Superior temporal gyrus (tissue), 1 donor: ENCODE data around the gene CNKSR3.

Experiments used
- DNase-seq: peaks from one replicate; pipeline ENCODE4 v3.0.0-alpha.2; 2016; ENCODE audit errors: extremely low spot score

Gene CNKSR3

DNA sequence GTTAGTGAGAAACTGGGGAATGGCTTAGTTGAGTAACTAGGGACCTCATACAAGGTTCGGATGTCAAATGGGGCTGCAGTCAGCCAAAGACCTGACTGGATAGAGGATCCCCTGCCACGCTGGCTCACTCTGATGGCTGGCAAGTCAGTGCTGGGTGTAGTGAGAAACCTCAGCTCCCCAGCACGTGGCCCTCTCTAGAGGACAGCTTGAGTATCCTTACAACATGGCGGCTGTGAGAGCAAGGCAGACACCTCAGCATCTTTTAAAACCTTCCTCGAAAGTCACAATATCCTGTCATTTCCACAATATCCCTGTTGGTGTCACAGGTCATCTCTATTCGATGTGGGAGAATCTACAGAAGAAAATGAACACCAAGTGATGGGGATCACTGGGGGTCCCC, 127.2 kb downstream of the CNKSR3 start:
- no peak for DNase-seq

GRCh38 chr6:154382740-154383139, 127.7 kb downstream of the CNKSR3 start:
- no peak for DNase-seq

DNA sequence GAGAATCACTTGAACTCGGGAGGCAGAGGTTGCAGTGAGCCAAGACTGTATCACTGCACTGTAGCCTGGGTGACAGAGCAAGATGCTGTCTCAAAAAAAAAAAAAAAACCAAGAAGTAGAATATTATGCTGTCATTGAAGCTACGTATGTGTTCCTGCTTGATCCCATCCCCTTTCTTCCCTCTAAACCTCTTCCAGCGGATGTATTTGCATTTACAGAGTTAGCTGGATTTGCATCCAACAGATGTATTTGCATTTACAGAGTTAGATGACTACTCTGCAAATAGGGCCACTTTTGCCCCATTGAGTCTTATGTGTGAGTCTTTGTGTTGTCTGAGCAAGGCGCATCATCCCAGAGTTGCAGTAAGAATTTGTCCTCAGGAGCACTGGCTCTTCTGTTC, 128.9 kb downstream of the CNKSR3 start:
- DNase-seq = no peak

DNA sequence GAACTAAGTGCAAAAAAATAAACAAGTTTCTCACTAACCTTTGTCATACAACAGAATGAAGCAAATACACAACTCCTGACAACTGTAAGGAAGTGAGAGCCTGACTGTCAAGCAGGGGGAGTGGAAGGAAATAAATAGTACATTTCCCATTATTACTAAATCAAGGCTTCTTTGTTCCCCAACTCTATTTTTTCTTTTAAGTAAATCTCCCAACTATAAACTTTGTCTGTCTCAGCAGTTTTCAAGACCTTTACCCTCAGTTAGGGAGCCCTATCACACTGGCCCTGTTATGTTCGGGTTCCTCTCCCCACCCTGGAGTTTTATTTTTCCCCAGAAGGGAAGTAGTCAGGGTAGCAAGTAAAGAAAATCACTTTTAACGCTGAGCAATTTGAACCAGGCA, 129.7 kb downstream of the CNKSR3 start:
- no peak for DNase-seq

- no peak for DNase-seq
Observed at GRCh38 chr6:154379585-154379984, 130.9 kb downstream of the CNKSR3 start.

DNA sequence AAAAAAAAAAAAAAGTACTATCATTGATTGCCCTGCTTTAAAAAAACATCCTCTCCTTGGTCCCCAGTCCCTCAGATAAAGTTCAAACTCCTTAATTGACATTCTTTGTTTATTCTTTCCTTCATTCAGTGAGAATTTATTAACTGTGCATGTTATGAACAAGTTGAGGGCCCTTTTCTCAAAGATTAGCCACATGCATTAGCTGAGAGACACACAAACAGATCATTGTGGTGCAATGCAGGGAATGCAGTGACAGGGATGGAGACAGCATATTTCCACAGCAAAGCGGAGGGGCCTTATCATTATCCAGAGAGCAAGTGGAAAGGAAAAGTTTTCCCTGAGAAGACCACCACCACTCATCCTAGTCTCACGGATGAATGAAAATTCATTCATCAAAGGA, 132.0 kb downstream of the CNKSR3 start:
- no peak for DNase-seq

DNA sequence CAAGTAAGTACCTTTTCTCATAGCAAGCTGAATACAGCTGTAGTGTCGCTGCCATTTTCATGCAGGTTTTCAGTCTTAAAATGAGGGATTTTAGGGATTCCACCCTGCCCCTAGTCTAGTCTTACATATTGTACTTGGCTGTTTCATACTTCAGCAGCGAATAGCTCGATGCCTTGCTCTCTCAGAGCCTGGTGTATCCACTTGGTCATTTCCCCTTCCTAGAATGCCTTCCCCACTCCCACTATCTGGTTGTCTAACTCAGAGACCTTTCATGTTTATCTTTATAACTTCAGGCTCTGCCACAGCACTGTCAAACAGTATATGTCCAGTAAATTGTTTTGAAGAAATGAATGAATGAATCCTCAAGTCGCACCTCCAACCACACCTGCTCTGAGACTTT, 132.8 kb downstream of the CNKSR3 start:
- no peak for DNase-seq

DNA sequence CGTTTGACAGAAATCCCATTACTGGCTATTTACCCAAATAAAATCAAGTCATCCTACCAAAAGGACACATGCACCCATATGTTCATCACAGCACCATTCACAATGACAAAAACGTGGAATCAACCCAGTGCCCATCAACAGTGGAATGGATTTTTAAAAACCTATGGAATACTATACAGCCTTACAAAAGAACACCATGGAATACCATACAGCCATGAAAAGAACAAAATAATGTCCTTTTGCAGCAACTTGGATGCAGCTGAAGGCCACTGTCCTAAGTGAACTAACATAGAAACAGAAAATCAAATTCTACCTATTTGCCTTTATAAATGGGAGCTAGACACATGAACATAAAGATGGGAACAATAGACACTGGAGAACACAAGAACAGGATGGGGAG, 136.5 kb downstream of the CNKSR3 start:
- no peak for DNase-seq

GRCh38 chr6:154371281-154371680, 139.2 kb downstream of the CNKSR3 start:
- no peak for DNase-seq

DNA sequence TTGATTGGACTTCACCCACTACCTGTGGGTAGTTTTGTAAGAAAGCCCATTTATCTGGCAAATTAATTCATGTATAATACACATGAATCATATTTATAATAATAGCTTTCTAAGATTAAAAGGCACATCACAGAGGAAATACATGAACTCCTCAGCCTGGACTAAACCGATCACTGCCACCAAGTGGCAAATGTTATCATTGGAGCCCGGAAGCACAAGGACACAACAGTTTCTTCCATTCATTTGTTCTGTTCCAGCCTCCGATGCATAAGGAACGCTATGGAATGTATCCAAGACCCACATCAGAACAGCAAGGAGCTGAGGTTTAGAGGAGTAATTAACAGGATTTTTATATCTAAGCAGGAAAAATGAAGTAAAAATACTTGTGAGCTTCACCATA, 139.9 kb downstream of the CNKSR3 start:
- peak; percentile 77 for DNase-seq

DNA sequence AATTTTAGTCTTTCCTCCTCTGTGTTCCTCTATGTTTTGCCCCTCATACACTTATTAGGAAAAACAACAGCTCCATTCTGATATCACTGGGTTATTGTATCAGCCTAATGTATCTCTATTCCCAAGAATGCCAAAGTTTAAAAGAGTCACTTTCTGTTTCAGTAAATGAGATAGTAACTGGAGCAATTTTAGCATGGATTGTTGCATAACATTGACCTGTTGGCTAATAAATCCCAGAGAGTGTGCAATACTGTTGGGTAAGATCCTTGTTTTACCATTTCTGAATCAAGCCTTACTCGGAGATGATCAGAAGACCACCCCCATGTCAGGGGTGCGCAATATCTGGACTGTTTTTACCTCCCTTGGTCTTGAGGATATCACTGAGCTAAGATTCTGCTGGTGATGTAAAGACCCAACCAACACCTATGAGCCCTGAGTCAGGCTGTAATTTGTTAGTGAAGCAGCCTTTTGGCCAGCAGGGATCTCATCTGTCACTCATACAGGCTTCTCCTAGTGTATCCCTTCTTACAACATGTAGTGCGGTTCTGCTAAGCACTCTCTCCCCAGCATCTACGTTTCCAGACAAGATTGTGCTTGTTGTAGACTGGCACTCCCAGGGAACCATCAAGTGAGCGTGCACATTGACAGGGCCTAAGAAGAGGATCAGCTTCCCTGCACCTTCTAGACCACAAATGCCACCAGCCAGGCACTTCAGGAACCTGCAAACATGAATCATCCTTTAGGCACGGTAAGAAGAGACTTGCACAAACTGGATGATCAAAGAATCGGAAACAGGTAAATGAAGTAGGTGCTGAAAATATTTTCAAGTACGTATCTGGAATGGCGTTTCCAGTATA, 142.4 kb downstream of the CNKSR3 start:
- no peak for DNase-seq

DNA sequence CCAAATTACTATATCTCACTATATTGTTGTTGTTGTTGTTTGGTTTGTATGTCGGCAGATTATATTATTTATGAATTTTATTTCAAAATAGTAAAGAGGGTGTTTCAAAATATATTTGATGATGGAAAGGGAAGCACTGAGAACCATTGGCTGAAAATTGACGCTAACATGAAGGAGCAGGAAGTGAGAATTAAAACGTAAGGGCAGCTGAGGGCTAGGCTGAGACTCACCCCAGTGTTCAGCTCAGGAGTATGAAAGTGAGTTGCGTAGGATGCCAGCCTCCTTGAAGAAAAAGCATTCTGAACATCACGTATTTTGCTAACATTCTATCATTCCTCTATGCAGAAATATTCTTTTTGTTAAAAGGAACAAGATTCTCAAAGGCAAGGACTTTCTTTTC, 143.1 kb downstream of the CNKSR3 start:
- no peak for DNase-seq

- DNase-seq = no peak
Observed at GRCh38 chr6:154363821-154364220, 146.7 kb downstream of the CNKSR3 start.

- DNase-seq = no peak
Observed at GRCh38 chr6:154361476-154361875, 149.0 kb downstream of the CNKSR3 start.

- no peak for DNase-seq
Observed at GRCh38 chr6:154360476-154360875, 150.0 kb downstream of the CNKSR3 start.

GRCh38 chr6:154359679-154360078, 150.8 kb downstream of the CNKSR3 start:
- DNase-seq = no peak

GRCh38 chr6:154359161-154359574, 151.3 kb downstream of the CNKSR3 start:
- peak; percentile 62 for DNase-seq

DNA sequence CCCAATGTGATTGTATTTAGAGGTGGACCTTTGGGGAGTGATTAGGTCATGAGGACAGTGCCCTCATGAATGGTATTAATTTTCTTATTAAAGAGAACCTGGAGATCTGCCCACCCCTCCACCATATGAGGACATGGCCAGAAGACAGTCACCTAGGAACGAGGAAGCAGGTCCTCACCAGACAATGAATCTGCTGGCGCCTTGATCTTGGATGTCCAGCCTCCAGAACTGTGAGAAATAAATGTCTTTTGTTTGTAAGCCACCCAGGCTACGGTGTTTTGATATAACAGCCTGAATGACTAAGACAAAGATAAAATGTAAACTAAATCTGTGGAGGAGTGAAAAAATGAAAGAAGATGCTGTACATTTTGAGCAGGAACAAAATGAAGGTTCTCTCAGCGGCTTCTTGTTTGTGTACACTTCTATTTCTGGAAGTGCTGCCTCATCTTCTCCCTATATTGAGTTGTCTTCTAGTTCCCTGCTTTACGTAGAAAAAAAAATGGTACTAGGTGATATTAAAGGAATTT, 152.4 kb downstream of the CNKSR3 start:
- DNase-seq = peak; percentile 42

DNA sequence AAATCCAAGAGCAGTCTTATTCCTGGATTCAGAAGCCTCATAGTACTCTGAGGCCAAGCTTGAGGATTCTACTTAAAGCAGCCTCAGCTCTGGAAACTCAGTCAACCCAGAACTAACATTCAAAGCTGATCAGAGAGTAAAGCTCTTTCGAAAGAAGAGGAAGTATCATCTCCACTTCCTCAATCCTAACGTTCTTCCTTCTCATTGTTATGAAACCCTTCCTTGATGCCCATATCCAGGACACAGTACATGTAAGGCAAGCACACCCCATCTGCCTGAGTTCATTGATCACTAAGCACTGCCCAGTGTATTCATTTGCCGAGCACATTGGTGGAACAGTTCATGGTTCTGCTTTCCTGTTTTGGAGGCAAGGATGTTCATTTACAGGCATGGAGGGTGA, 153.8 kb downstream of the CNKSR3 start, which contains the start of gene IPCEF1:
IPCEF1 (minus strand) TSS at position 114 of the 400 bp plus-strand sequence. CDS start 90,856 bp downstream, outside the sequence.
- DNase-seq = peak; percentile 48

GRCh38 chr6:154356113-154356512, 154.4 kb downstream of the CNKSR3 start:
- no peak for DNase-seq

DNA sequence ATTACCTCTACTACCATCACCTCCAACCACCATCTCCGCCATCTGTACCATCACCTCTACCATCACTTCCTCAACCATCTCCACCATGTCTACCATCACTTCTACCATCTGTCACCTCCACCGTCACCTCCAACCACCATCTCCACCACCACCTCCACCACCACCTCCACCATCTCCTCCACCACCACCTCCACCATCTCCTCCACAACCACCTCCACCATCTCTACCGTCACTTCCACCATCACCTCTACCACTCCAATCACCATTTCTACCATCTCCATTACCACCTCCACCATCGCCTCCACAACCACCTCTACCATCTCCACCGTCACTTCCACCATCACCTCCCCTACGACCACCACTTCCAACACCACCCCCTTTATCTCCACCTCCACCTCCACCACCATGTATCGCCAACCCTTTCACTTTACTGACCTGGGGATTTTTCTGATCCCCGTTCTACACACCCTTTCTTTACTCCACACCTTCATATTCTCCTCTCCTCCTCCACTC, 156.2 kb downstream of the CNKSR3 start:
- DNase-seq = no peak

DNA sequence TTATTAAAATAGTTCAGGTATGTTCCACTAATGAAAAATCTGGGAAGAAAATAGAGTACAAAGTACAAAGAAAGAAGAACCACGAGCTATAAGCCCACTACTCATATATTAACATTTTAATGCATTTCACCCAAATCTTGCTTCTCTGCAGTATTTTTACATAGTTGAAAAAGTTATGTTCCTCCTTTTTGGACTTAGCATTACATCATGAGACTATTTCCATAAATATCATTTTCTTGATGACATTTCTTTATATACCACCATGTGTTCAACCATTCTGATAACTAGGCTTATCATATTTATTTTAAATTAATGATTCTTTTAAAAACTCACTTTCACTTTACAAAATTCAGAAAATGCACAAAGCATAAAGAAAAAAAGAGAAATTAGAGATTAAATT, 156.9 kb downstream of the CNKSR3 start:
- DNase-seq = no peak

DNA sequence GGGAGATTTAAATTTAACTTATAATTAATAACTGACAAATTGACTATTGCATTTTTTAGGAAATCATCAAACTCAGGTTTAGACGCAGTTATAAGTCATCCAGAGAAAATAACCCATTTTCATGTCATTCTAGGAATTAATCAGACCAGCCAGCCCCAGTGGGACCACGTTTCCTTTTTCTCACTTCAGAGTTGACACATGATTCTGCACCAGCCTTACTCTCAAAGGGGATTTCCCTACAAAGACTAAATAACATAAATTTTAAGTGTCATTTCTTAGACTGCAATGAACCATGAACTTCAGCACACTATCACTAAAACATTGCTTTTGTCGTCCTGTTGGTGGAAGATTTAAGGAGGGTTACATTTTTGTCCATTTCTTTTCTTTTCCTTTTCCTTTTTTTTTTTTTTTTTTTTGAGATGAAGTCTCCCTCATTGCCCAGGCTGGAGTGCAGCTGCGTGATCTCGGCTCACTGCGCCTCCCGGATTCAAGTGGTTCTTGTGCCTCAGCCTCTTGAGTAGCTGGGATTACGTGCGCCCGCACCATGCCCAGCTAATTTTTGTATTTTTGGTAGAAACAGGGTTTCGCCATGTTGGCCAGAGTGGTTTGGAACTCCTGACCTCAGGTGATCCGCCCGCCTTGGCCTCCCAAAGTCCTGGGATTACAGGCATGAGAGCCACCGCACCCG, 157.4 kb downstream of the CNKSR3 start:
- no peak for DNase-seq
